Thoracic aorta (tissue), 2 donors: ENCODE measurements around the gene TAMALIN. TPM values are rescaled to one million over a fixed set of nuclear protein-coding genes. Genes with fewer than 3 reads are reported as not detected.

Experiments
- ATAC-seq: fragments of 150-250 bp; one replicate; pipeline ENCODE4 v1.8.0; 2017; ENCODE audit warnings: low read depth; ENCODE audit not compliant: insufficient number of reproducible peaks, low FRiP score
- DNase-seq: peaks from one replicate; pipeline ENCODE4 v3.0.0-alpha.2; 2020; ENCODE audit warnings: low spot score
- H3K27ac ChIP-seq, 2 donors: fragments of 200-600 bp; sonication (generic); 1 replicate in 1 of 2; 2 replicates in 1 of 2; pipeline ENCODE4 v1.5.1; 2016; ENCODE audit warnings: mild to moderate bottlenecking in 2 of 2, moderate library complexity in 2 of 2
- H3K27me3 ChIP-seq: fragments of 200-600 bp; sonication (generic); replicated peaks from 2 replicates; pipeline ENCODE4 v1.6.0; 2016; ENCODE audit warnings: mild to moderate bottlenecking; ENCODE audit not compliant: insufficient read depth
- H3K36me3 ChIP-seq: fragments of 200-600 bp; sonication (generic); one replicate; pipeline ENCODE4 v1.5.1; 2016
- H3K4me1 ChIP-seq, 2 donors: fragments of 200-600 bp; sonication (generic); 1 replicate in 1 of 2; 2 replicates in 1 of 2; pipeline versions ENCODE4 v1.5.1 to v1.6.0; 2016; ENCODE audit warnings: low read depth in 2 of 2, mild to moderate bottlenecking in 1 of 2; ENCODE audit not compliant: control insufficient read depth in 1 of 2
- H3K4me3 ChIP-seq: fragments of 200-600 bp; sonication (generic); 2 replicates; pipeline ENCODE4 v1.5.1; 2016; ENCODE audit warnings: mild to moderate bottlenecking
- H3K9me3 ChIP-seq: fragments of 200-600 bp; sonication (generic); 2 replicates; pipeline ENCODE4 v1.5.1; 2016
- CTCF ChIP-seq: fragments of 200-600 bp; sonication (generic); IDR thresholded peaks from one replicate; pipeline ENCODE4 v1.5.1; 2019; ENCODE audit warnings: antibody characterized with exemption
- total RNA-seq, 2 donors: library from RNA; depleted of rRNA; stranded (reverse); fragments of >200 nt; gene quantifications; one replicate each; pipeline versions ENCODE4 v1.1.0 to v1.2.3, GENCODE V29; 2016

Gene TAMALIN
- 10 to 100 TPM; 17.0 to 21.9 TPM for total RNA-seq

- no peak for DNase-seq
- Histone ChIP-seq H3K36me3 (no peaks in the 10 kb centered on the region), H3K4me3 (peak within 1 kb of the TSS; percentile 73), H3K27ac (peak within 1 kb of the TSS; percentile 32 to 37), H3K9me3 (no peaks in the 10 kb centered on the region), H3K27me3 (no peaks in the 10 kb centered on the region), H3K4me1 (peaks cover 8 to 34% of the 10 kb centered on the region in 2 donors)
- ATAC-seq = no peak
- no peak for TF ChIP-seq CTCF
These were observed at the start of gene TAMALIN for GRCh38 chr12:52006726-52007157. Gene TAMALIN (plus strand): TSS chr12:52006946. CDS start chr12:52007020, 74 bp downstream.

- no peak for DNase-seq
- no peak overlapping the region for H3K27ac ChIP-seq
- no peak for TF ChIP-seq CTCF
- H3K27me3 ChIP-seq = no peaks in the 10 kb centered on the region
- no peaks in the 10 kb centered on the region for H3K9me3 ChIP-seq
- no peak for ATAC-seq
- H3K36me3 ChIP-seq = no peaks in the 10 kb centered on the region
- H3K4me3 ChIP-seq = no peak overlapping the region
- H3K4me1 ChIP-seq = peaks cover 29 to 41% of the 10 kb centered on the region in 2 donors
These were observed 48.2 kb upstream of the TAMALIN start for GRCh38 chr12:51958542-51958941.

GRCh38 chr12:51959211-51959610 lies 47.5 kb upstream of the TAMALIN start:
- H3K27me3 ChIP-seq = no peaks in the 10 kb centered on the region
- TF ChIP-seq CTCF = no peak
- H3K4me1 ChIP-seq = peaks cover 25 to 34% of the 10 kb centered on the region in 2 donors
- no peak overlapping the region for H3K4me3 ChIP-seq
- no peaks in the 10 kb centered on the region for H3K9me3 ChIP-seq
- no peaks in the 10 kb centered on the region for H3K36me3 ChIP-seq
- no peak overlapping the region for H3K27ac ChIP-seq
- no peak for ATAC-seq
- no peak for DNase-seq

GRCh38 chr12:51959921-51960320 lies 46.8 kb upstream of the TAMALIN start:
- Histone ChIP-seq H3K36me3 (no peaks in the 10 kb centered on the region), H3K27me3 (no peaks in the 10 kb centered on the region), H3K4me1 (peaks cover 17 to 27% of the 10 kb centered on the region in 2 donors), H3K4me3 (no peak overlapping the region), H3K27ac (no peak overlapping the region), H3K9me3 (no peaks in the 10 kb centered on the region)
- ATAC-seq (no peak), DNase-seq (no peak)
- no peak for TF ChIP-seq CTCF

GRCh38 chr12:51960488-51960887 lies 46.3 kb upstream of the TAMALIN start:
- no peak for ATAC-seq
- Histone ChIP-seq H3K4me1 (peaks cover 12 to 21% of the 10 kb centered on the region in 2 donors), H3K27ac (no peak overlapping the region), H3K36me3 (no peaks in the 10 kb centered on the region), H3K27me3 (no peaks in the 10 kb centered on the region), H3K4me3 (no peak overlapping the region), H3K9me3 (no peaks in the 10 kb centered on the region)
- no peak for DNase-seq
- TF ChIP-seq CTCF = no peak
